Endothelial cell of umbilical vein (primary cell): Measurements from ENCODE around the gene CDH20. TPM values are rescaled to one million over a fixed set of nuclear protein-coding genes. Genes with fewer than 3 reads are reported as not detected.

Experiments used
- BruUV-seq: library from RNA; stranded (reverse); fragments of 400-500 nt; replicated peaks from 2 replicates; lab custom pipeline; 2021; lab: Mats Ljungman, UMichigan
- CTCF ChIA-PET: fragments of 300-600, 350-600 bp; sonication (Branson Sonifier 250); formaldehyde crosslinking; loops from one replicate; lab custom pipeline; 2021; ENCODE audit warnings: antibody characterized with exemption, inconsistent platforms; lab: Charles Lee
- POLR2A ChIA-PET: fragments of 300-600, 350-600 bp; sonication (Branson Sonifier 250); formaldehyde crosslinking; loops from one replicate; lab custom pipeline; 2021; ENCODE audit warnings: antibody characterized with exemption, inconsistent platforms; lab: Charles Lee
- DNase-seq: peaks from one replicate; pipeline ENCODE4 v3.0.0-alpha.2; 2011; ENCODE audit warnings: low read depth, low spot score
- FAIRE-seq: peaks from 2 replicates; lab custom pipeline; 2011; peaks lifted over from hg19 to GRCh38; lab: Jason Lieb, UNC
- H2AFZ ChIP-seq: 2 replicates; pipeline ENCODE4 v1.6.0; 2012; ENCODE audit warnings: low read depth, low read length, control low read depth, inconsistent platforms
- H3K27ac ChIP-seq: 2 replicates; pipeline ENCODE4 v1.5.1; 2011; ENCODE audit warnings: low read depth, mild to moderate bottlenecking, control low read depth, low read length, moderate library complexity; ENCODE audit not compliant: insufficient read depth
- H3K27me3 ChIP-seq, 2 experiments: 2 replicates each; pipeline versions ENCODE4 v1.6.0 to v1.6.1; 2011; ENCODE audit warnings: low read length in 2 of 2, mixed read lengths in 1 of 2; ENCODE audit not compliant: control insufficient read depth in 2 of 2, insufficient read depth in 2 of 2
- H3K36me3 ChIP-seq, 2 experiments: 2 replicates in 1 of 2; 3 replicates in 1 of 2; pipeline ENCODE4 v1.5.1; 2011; ENCODE audit warnings: low read length in 2 of 2, mild to moderate bottlenecking in 1 of 2, moderate library complexity in 1 of 2; ENCODE audit not compliant: control insufficient read depth in 2 of 2, insufficient read depth in 2 of 2; ENCODE audit errors: extremely low read depth in 1 of 2
- H3K4me1 ChIP-seq: 3 replicates; pipeline ENCODE4 v1.5.1; 2011; ENCODE audit warnings: mild to moderate bottlenecking, low read length; ENCODE audit not compliant: control insufficient read depth, insufficient read depth; ENCODE audit errors: extremely low read depth
- H3K4me2 ChIP-seq: 2 replicates; pipeline ENCODE4 v1.6.1; 2011; ENCODE audit warnings: low read length, control low read depth, mixed read lengths; ENCODE audit not compliant: insufficient read depth
- H3K4me3 ChIP-seq, 3 experiments: fragments of 200-600 bp in 1 of 3; sonication (generic), shearing (Covaris generic) in 1 of 3; replicated peaks in 1 of 3; 2 replicates each; pipeline ENCODE4 v1.5.1; 2011 to 2016; ENCODE audit warnings: control low read depth in 3 of 3, low read length in 3 of 3, mild to moderate bottlenecking in 2 of 3, inconsistent platforms in 1 of 3, low read depth in 1 of 3, moderate library complexity in 1 of 3; ENCODE audit not compliant: insufficient read depth in 1 of 3
- H3K79me2 ChIP-seq: 2 replicates; pipeline ENCODE4 v1.6.0; 2012; ENCODE audit warnings: low read length, inconsistent platforms; ENCODE audit not compliant: control insufficient read depth, insufficient read depth
- H3K9ac ChIP-seq: replicated peaks from 2 replicates; pipeline ENCODE3; 2011; ENCODE audit warnings: low read length, control low read depth; ENCODE audit not compliant: insufficient read depth; ENCODE audit errors: extremely low read depth
- H3K9me1 ChIP-seq: replicated peaks from 3 replicates; pipeline ENCODE4 v1.6.0; 2011; ENCODE audit warnings: mild to moderate bottlenecking, low read length; ENCODE audit not compliant: control insufficient read depth, insufficient read depth; ENCODE audit errors: extremely low read depth
- H3K9me3 ChIP-seq: replicated peaks from 2 replicates; pipeline ENCODE4 v1.5.1; 2012; ENCODE audit warnings: low read length, inconsistent platforms; ENCODE audit not compliant: control insufficient read depth, insufficient read depth
- H4K20me1 ChIP-seq: replicated peaks from 2 replicates; pipeline ENCODE3; 2011; ENCODE audit warnings: mild to moderate bottlenecking, low read length; ENCODE audit not compliant: control insufficient read depth, insufficient read depth; ENCODE audit errors: extremely low read depth
- CTCF ChIP-seq, 2 donors: IDR thresholded peaks; 1 replicate in 1 of 2; 2 replicates in 1 of 2; pipeline ENCODE4 v1.5.1; 2011; ENCODE audit warnings: low read length in 2 of 2, mild to moderate bottlenecking in 2 of 2, moderate library complexity in 2 of 2, control low read depth in 1 of 2, inconsistent platforms in 1 of 2, low read depth in 1 of 2; ENCODE audit not compliant: insufficient read depth in 1 of 2; ENCODE audit errors: extremely low read depth in 1 of 2
- EZH2 ChIP-seq: IDR thresholded peaks from 2 replicates; pipeline ENCODE4 v1.6.1; 2012; ENCODE audit warnings: borderline replicate concordance, low read depth, mild to moderate bottlenecking, moderate library complexity, low read length, inconsistent platforms; ENCODE audit not compliant: severe bottlenecking
- FOS ChIP-seq: IDR thresholded peaks from 2 replicates; pipeline ENCODE4 v1.6.1; 2011; ENCODE audit warnings: mild to moderate bottlenecking, low read length, moderate library complexity, borderline replicate concordance; ENCODE audit not compliant: insufficient read depth
- GATA2 ChIP-seq: IDR thresholded peaks from 2 replicates; pipeline ENCODE4 v1.7.0; 2011; ENCODE audit warnings: low read depth, mild to moderate bottlenecking, moderate library complexity, mixed read lengths, low read length; ENCODE audit not compliant: insufficient read length, insufficient read depth
- JUN ChIP-seq: IDR thresholded peaks from 2 replicates; pipeline ENCODE4 v1.6.1; 2011; ENCODE audit warnings: borderline replicate concordance, low read depth; ENCODE audit not compliant: insufficient read length, insufficient read depth
- MAX ChIP-seq: IDR thresholded peaks from 2 replicates; pipeline ENCODE4 v1.6.1; 2011; ENCODE audit not compliant: insufficient read depth, insufficient read length
- MYC ChIP-seq: IDR thresholded peaks from one replicate; pipeline ENCODE4 v1.6.1; 2011; ENCODE audit warnings: mild to moderate bottlenecking, low read depth, low read length
- POLR2A ChIP-seq: IDR thresholded peaks from 2 replicates; pipeline ENCODE4 v1.6.1; 2012; ENCODE audit warnings: low read depth, mild to moderate bottlenecking, control low read depth, low read length
- POLR2AphosphoS5 ChIP-seq: IDR thresholded peaks from 2 replicates; pipeline ENCODE4 v1.6.1; 2012; ENCODE audit warnings: low read depth, mild to moderate bottlenecking, control low read depth, low read length, moderate library complexity; ENCODE audit not compliant: insufficient read depth
- dilution Hi-C: fragments of 300-500 bp; cut with MboI; formaldehyde crosslinking; loops from one replicate; pipeline ENCODE4 v1.15.0; 2019; ENCODE audit warnings: low sequenced_read_pairs; ENCODE audit not compliant: extremely low pct_ligation_motif_present
- intact Hi-C: fragments of 100-400 bp; cut with micrococcal nuclease; formaldehyde crosslinking; loops from one replicate; pipeline ENCODE4 v1.10.0; 2022
- polyA plus RNA-seq, 4 experiments: library from polyadenylated mRNA; depleted of rRNA in 3 of 4; stranded (reverse) in 3 of 4; unstranded in 1 of 4; fragments of >200 nt; gene quantifications; 2 replicates each; pipeline versions ENCODE4 v1.2.1 to v1.2.3, GENCODE V29; 2011 to 2012; ENCODE audit warnings: missing spikeins in 1 of 4
- total RNA-seq: library from RNA; stranded (reverse); gene quantifications from 2 replicates; pipeline ENCODE4 v1.2.3, GENCODE V29; 2021

The CDH20 gene
- total and polyA plus RNA-seq, 2 donors (not counting 3 experiments of a cell fraction or from before 2014, with no cell fraction given), result not detected

DNA sequence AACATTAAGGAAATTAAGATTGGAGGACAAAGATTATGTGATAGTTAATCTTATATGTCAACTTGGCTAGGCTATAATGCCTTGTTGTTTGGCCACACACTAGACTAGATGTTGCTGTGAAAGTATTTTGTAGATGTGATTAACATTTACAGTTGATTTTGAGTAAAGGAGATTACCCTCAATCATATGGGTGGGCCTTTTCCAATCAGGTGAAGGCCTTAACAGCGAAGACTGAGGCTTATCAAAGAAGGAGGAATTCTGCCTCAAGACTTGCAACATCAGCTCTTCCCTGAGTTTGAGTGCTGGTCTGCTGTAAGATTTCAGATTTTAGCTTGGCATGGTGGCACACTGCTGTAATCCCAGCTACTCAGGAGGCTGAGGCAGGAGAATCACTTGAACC lies 250.3 kb downstream of the CDH20 start:
- H3K4me3 ChIP-seq, result no peak overlapping the region
- CTCF ChIA-PET, result interaction anchor here (0.7 to 6.3 kb wide), 6 partner anchors 24 to 546 kb away, joined by 3 to 89 read pairs (median 38); no protein-coding TSS in a partner anchor
- H3K4me1 ChIP-seq, result peaks cover 18% of the 10 kb centered on the region
- no TSS peak for BruUV-seq
- no peak overlapping the region for H3K4me2 ChIP-seq
- no peaks in the 10 kb centered on the region for H3K9me1 ChIP-seq
- no peak overlapping the region for H2AFZ ChIP-seq
- no peaks in the 10 kb centered on the region for H3K36me3 ChIP-seq
- TF ChIP-seq GATA2 (no peak), EZH2 (no peak), POLR2A (no peak), POLR2AphosphoS5 (no peak), FOS (no peak), CTCF (IDR thresholded peaks at IDR 0.05; ENCODE audit: extremely low read depth in 1 of 2, insufficient read depth in 1 of 2, low read depth in 1 of 2, low read length in 2 of 2) (no peak), JUN (no peak), MYC (no peak), MAX (no peak)
- H3K79me2 ChIP-seq, result no peaks in the 10 kb centered on the region
- H3K27me3 ChIP-seq, result no peaks in the 10 kb centered on the region
- no peaks in the 10 kb centered on the region for H4K20me1 ChIP-seq
- POLR2A ChIA-PET, result no interaction called here
- dilution Hi-C loops (no loop called here), intact Hi-C loops (loop anchor here (2.0 kb wide), 1 partner anchor 249 kb away; no protein-coding TSS in a partner anchor)
- no peak overlapping the region for H3K9ac ChIP-seq
- no peaks in the 10 kb centered on the region for H3K9me3 ChIP-seq
- no peak for DNase-seq
- H3K27ac ChIP-seq, result no peak overlapping the region
- peak; percentile 40 for FAIRE-seq
